ENCODE data around the gene NDST3.

The NDST3 gene

GRCh38 chr4:118035309-118035708, 1.0 kb downstream of the NDST3 start:
- TF ChIP-seq EZH2 (optimal IDR thresholded peaks at IDR 0.05; ENCODE audit: low read depth, low read length) (no peak), EZH2phosphoT487 (IDR thresholded peaks at IDR 0.05; ENCODE audit: low read length) (no peak), CTCF (IDR thresholded peaks at IDR 0.05; ENCODE audit: low read length) (no peak)
- Histone ChIP-seq H3K36me3 (replicated peaks; ENCODE audit: insufficient read depth, low read length) (no peaks in the 10 kb centered on the region), H3K27me3 (replicated peaks; ENCODE audit: insufficient read depth, low read length) (no peaks in the 10 kb centered on the region), H3K27ac (ENCODE audit: low read length) (no peak overlapping the region), H4K20me1 (ENCODE audit: insufficient read depth, low read length) (no peaks in the 10 kb centered on the region), H3K4me1 (ENCODE audit: low read length) (no peaks in the 10 kb centered on the region), H3F3A (ENCODE audit: insufficient read depth, low read length) (no peaks in the 10 kb centered on the region), H3K9me2 (replicated peaks; ENCODE audit: insufficient read depth, low read length) (no peaks in the 10 kb centered on the region), H3K9ac (ENCODE audit: low read length) (no peak overlapping the region), H3K4me2 (ENCODE audit: low read depth, low read length) (no peak overlapping the region), H2AFZ (ENCODE audit: low read length) (no peak overlapping the region), H3K79me2 (ENCODE audit: low read length) (no peaks in the 10 kb centered on the region), H3K4me3 (ENCODE audit: low read length) (no peak overlapping the region), H3K9me3 (replicated peaks; ENCODE audit: insufficient read depth, low read length) (no peaks in the 10 kb centered on the region)
- DNase-seq = no peak

GRCh38 chr4:118036336-118036735, 2.0 kb downstream of the NDST3 start:
- Histone ChIP-seq H3K4me3 (ENCODE audit: low read length) (no peak overlapping the region), H3F3A (ENCODE audit: insufficient read depth, low read length) (no peaks in the 10 kb centered on the region), H3K9ac (ENCODE audit: low read length) (no peak overlapping the region), H3K9me2 (replicated peaks; ENCODE audit: insufficient read depth, low read length) (no peaks in the 10 kb centered on the region), H3K36me3 (replicated peaks; ENCODE audit: insufficient read depth, low read length) (no peaks in the 10 kb centered on the region), H4K20me1 (ENCODE audit: insufficient read depth, low read length) (no peaks in the 10 kb centered on the region), H3K9me3 (replicated peaks; ENCODE audit: insufficient read depth, low read length) (no peaks in the 10 kb centered on the region), H3K4me2 (ENCODE audit: low read depth, low read length) (no peak overlapping the region), H3K79me2 (ENCODE audit: low read length) (no peaks in the 10 kb centered on the region), H3K27me3 (replicated peaks; ENCODE audit: insufficient read depth, low read length) (no peaks in the 10 kb centered on the region), H2AFZ (ENCODE audit: low read length) (no peak overlapping the region), H3K27ac (ENCODE audit: low read length) (no peak overlapping the region), H3K4me1 (ENCODE audit: low read length) (no peaks in the 10 kb centered on the region)
- TF ChIP-seq EZH2 (optimal IDR thresholded peaks at IDR 0.05; ENCODE audit: low read depth, low read length) (no peak), EZH2phosphoT487 (IDR thresholded peaks at IDR 0.05; ENCODE audit: low read length) (no peak), CTCF (IDR thresholded peaks at IDR 0.05; ENCODE audit: low read length) (no peak)
- no peak for DNase-seq

- H3K4me2 ChIP-seq (ENCODE audit: low read depth, low read length) = no peak overlapping the region
These were observed 3.7 kb downstream of the NDST3 start for GRCh38 chr4:118037955-118038354.

More at GRCh38 chr4:118037955-118038354, 3.7 kb downstream of the NDST3 start:
- DNase-seq = no peak
- no peaks in the 10 kb centered on the region for H4K20me1 ChIP-seq (ENCODE audit: insufficient read depth, low read length)
- H3K9ac ChIP-seq (ENCODE audit: low read length) = no peak overlapping the region
- no peaks in the 10 kb centered on the region for H3K9me3 ChIP-seq (replicated peaks; ENCODE audit: insufficient read depth, low read length)
- no peaks in the 10 kb centered on the region for H3K4me1 ChIP-seq (ENCODE audit: low read length)
- H3F3A ChIP-seq (ENCODE audit: insufficient read depth, low read length) = no peaks in the 10 kb centered on the region
- H3K4me3 ChIP-seq (ENCODE audit: low read length) = no peak overlapping the region
- no peak for TF ChIP-seq EZH2 (optimal IDR thresholded peaks at IDR 0.05; ENCODE audit: low read depth, low read length)
- no peak for TF ChIP-seq EZH2phosphoT487 (IDR thresholded peaks at IDR 0.05; ENCODE audit: low read length)
- no peak for TF ChIP-seq CTCF (IDR thresholded peaks at IDR 0.05; ENCODE audit: low read length)
- H3K79me2 ChIP-seq (ENCODE audit: low read length) = no peaks in the 10 kb centered on the region
- no peaks in the 10 kb centered on the region for H3K9me2 ChIP-seq (replicated peaks; ENCODE audit: insufficient read depth, low read length)
- H2AFZ ChIP-seq (ENCODE audit: low read length) = no peak overlapping the region
- H3K27ac ChIP-seq (ENCODE audit: low read length) = no peak overlapping the region
- H3K27me3 ChIP-seq (replicated peaks; ENCODE audit: insufficient read depth, low read length) = no peaks in the 10 kb centered on the region
- no peaks in the 10 kb centered on the region for H3K36me3 ChIP-seq (replicated peaks; ENCODE audit: insufficient read depth, low read length)
